Kidney capillary endothelial cell (primary cell): ENCODE measurements around the gene TBC1D2B.
"Not testable (repeated sequence)": the region's sequence is repeated elsewhere in the genome, so short reads cannot be mapped to it uniquely, and the experiment has no call there.

Experiments used
- DNase-seq: peaks from one replicate; pipeline ENCODE4 v3.0.0-alpha.2; 2018; ENCODE audit warnings: low spot score

TBC1D2B gene

DNA sequence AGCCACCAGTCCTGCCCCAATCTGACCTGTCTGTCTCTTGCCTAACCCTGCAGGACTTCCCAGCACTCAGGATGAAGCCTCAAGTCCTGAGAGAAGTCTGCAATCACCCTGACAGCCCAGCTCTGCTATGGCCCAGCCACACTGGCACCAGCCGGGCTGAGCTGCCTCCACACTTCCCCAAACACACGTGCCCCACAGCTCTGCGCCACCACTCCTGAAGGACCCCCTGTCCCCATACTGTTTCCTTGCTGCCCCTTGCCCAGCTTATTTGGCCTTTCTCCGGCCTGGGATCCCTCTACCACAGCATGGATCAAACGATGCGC is 76.6 kb downstream of the TBC1D2B start:
- no peak for DNase-seq

DNA sequence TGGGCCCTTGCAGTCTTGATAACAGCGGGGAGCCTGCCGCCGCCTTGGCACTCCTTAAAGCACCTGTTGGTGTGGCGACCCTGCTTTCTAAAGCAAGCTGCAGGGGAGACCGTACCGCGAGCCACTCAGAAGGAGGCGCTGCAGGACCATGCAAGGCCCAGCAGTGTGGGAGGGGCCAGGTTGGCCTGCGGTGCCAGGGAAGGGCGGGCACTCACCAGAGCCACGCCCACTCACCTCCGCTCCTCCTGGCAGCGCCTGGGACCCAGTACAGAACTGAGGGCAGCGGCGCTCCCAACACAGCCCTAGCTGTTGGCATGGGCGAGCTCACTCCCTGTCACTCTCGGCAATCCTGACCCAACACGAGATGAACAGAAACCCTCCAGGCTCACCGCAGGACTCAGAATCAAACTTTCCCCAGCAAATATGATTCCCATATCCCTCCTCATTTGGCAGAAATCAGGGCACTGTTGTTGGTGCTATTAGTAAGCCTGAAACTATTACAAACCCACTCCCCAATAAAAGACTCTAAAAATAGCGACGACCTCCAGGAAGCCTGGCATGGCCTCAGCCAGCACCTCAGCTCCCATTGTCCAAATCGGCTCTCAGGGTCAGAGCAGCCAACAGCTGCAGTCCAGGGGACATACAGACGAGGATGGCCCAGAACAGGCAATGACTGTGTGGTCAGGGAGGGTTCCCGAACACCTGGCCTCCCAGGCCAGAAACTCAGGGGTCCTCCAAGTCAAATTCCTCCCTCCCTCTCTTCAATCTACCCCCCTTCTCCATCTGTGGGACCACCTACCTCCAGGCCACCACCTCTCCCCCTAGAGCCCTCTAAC is 77.2 kb downstream of the TBC1D2B start:
- DNase-seq: peak; percentile 72

DNA sequence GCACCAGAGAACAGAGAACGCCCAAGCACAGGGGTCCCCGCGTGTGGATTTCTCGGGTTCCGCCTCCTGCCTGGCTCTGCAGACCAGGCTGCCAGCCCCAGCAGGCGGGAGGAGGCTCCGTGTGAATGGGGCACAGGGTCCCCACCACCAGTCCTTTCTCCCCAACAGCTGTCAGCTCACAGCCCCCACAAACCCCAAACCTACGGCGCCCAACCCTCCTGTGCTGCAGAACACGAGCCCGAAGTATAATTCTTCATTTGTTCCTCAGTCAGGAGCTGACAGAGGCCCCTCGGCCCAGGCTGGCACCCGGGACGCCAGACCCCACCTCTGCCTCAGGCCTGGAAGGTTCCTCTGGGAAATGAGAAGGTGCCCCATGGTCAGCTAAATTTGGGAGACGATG is 78.0 kb downstream of the TBC1D2B start:
- DNase-seq: no peak

DNA sequence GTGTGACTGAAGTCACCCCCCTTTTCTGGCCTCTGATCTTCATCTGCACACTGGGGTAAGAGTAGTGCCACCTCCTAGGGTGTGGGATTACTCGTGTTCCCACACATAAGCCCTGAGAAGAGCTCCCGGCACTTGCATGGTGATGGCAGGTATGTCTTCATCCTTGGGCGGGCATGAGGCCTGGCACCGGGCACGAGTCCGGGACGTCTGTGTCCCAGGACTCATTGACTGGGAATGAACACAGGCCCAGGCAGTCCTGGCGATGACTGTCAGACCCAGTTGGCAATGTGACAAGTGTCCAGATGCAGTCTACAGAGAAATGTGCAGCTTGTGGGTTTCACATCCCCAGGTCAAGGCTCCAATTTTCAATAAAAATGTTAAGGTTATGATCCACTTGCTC is 78.9 kb downstream of the TBC1D2B start:
- no peak for DNase-seq

DNA sequence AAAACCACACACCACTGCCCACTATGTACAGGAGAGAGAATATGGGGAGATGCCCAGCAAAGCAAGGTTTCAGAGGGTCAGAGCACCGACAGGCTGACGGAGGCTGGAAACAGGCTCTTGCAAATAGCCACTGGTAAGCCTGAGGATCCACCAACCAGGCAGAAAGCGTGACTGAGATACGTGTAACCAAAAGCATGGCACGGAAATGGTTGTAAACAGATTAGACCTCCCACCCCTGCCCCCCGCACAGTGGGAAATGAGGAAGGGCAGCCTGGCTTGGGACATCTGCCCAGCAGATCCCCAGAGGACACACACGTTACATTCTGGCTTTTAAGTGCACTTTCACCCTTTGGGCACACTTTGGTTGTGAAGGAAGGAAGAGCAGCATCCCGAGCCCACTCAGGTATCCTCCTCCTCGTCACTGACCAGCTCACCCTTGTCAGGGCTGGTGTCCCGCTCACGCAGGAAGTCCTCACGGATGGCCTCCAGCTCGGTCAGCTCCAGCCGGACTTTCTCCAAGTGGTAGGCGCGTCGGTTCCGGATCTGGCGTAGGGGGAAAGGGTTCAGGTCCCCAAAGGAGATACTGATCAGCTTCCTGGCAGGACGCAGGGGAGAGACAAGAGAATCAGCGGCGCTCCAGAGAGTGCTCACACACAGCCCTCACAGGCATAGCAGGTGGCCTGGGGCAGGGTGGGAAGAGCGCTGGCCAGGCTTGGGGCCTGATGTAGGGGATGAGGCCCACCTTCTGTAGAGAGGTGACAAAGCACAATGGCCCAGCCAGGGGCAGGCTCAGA is 79.6 kb downstream of the TBC1D2B start:
- DNase-seq: not testable (repeated sequence)

DNA sequence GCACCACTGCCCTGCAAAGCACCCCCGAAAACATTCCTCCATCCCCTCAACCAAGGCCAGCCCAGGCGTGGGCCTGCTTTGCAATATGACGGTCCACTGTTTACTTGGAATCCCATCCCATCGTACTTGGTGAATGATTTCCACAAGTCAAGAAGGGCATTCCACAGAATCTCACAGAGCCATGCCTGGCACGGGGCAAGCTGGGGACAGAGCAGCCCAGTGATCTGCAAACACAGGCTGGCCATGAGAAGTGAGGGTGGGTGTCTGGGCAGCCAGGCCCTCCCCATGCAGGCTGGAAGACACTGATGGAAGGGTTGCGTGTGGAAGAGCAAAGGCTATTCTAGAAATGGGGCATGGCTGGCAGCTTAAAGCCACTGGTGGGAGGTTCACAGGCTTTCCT is 80.3 kb downstream of the TBC1D2B start:
- DNase-seq: not testable (repeated sequence)

DNA sequence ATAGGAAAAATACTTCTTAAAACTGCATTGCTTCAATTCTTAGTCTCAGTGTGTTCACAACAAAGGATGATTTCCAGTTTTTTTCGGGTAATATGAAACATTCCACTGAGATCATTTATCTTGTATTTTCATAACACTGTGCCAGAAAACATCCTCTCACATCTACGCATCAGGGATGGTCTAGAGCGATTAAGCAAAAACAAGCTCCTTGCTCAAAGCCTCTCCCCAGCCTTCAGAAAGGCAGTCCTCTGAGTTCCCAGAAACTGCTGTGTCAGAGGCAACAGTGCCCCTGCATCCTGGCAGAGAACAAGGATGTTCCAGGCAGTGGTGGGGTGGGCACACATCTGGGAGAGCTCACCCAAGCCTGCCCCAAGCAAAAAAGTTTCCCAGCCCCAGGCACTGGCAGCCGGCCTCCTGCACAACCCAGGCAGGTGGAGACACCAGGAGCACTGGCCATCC is 80.8 kb downstream of the TBC1D2B start:
- not testable (repeated sequence) for DNase-seq

DNA sequence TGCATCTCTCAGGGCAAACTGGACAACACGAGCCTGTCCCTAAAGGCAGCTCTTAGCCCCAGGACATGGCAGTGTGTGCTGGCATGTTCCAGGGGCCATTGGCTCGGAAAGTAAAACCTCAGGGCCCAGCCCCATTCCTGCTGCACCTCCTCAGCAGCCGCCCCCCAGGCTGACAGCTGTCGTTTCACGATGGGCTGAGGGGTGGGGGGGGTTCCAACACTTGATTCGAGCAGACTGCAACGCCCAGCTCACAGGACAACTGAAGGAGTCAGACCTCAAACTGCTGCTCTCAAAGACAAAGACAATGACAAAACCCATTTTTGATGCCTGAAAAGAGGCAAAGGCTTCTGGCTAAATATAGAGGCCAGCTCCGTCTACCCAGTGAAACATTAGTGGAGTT is 81.3 kb downstream of the TBC1D2B start:
- DNase-seq: not testable (repeated sequence)

DNA sequence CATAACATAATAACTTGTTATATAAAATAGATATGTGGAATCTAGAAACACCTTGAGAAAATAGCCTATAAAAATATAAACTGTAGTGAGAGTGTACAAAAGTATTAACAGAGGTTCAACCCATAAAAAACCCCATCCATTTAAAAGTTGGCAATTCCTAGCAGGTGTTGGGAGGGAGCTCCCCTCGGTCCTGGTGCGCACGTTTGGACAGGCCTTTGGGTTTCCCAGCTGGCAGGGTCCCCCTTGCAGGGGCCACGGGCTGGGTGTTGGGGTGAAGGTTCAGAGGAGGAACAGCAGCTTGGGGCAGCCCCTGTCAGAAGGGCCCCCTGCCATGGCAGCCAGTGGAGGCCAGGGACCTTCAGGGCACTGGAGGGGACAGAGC is 82.0 kb downstream of the TBC1D2B start:
- not testable (repeated sequence) for DNase-seq

DNA sequence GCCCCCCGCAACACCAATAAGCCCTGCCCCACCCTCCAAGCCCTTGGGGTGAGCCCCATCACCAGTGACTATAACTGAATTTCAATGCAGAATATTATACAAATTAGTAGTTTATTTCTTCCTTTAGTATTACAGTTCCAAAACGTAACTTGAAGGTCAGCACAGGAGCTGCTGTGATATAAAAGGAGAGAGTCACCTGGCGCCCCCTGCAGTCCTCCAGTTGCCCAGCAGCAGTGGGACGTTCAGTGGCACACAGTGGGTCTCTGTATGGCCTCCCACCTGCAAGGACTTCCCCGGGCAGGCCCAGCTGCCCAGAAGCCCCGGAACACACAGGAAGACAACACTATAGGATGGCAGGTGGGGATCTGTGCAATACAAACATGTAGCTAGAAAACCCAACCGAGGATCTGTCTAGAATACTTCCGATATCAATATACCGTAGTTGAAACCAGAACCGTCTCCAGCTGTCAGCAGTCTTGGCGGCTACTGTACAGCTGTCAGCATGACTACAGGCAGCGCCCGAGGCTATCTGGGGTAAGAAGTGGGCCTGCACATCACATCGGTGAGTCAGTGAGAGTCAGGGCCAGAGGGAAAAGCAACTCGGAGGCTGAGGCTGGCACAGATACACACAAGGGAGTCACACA is 82.5 kb downstream of the TBC1D2B start:
- DNase-seq: peak; percentile 40

DNA sequence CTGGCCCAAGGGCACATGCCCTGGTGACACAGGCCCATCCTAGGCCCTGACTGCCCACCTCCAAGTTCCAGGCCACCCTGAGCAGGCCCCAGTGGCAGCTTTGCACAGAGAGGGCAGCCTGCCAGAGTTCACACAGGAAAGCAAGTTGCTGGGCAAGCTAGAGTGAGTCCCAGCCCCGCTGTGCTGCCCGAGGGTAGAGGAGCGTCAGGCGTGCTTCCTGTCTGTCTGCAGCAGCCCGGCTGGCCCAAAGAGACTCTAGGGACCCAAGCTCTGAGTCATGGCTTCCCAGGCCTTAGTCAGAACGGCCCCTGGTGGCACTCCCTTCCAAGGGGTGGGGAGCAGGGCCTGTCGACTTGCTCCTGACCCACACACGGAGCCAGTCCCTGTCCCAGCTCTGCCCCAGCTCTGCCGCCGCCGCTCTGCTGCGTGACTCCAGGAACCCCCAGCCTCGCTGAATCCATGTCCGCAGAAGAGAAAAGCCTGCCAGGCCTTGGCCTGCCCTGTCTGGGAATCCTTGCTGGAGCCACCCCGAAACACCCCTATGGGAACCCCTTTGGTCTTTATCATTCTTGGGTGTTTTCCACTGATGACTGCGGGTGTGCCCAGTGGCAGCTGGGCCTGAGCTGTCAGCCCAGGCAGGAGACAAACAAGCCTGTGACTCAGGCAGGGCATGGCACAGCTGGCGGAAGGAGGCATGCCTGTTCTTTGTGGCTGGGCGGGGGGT is 83.4 kb downstream of the TBC1D2B start:
- peak; percentile 98 for DNase-seq

DNA sequence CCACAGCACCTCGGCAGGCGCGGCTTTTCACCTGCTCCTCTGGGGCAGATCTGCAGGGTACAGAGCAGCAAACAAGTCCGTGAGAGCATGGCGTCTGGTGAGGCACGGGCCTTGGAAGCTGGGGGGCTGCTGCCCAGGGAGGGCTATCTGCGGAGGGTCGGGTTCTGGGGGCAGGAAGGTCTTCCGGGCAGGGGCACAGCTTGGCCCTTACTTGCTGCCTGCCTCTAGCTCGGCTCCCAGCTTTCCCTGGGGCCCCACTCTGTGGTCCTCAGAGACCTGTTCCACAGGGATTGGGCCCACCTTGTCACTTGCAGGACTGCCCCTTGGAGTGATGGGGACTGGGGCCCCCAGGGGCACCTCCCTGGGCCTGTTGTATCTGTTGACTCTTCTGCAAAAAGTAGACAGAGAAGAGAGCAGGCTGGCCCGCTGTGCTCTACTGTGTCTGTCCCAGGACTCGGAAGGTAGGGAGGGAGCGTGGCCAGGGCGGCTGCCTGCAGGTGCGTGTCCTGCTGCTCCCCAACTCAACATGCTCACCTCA is 84.1 kb downstream of the TBC1D2B start:
- DNase-seq: no peak

DNA sequence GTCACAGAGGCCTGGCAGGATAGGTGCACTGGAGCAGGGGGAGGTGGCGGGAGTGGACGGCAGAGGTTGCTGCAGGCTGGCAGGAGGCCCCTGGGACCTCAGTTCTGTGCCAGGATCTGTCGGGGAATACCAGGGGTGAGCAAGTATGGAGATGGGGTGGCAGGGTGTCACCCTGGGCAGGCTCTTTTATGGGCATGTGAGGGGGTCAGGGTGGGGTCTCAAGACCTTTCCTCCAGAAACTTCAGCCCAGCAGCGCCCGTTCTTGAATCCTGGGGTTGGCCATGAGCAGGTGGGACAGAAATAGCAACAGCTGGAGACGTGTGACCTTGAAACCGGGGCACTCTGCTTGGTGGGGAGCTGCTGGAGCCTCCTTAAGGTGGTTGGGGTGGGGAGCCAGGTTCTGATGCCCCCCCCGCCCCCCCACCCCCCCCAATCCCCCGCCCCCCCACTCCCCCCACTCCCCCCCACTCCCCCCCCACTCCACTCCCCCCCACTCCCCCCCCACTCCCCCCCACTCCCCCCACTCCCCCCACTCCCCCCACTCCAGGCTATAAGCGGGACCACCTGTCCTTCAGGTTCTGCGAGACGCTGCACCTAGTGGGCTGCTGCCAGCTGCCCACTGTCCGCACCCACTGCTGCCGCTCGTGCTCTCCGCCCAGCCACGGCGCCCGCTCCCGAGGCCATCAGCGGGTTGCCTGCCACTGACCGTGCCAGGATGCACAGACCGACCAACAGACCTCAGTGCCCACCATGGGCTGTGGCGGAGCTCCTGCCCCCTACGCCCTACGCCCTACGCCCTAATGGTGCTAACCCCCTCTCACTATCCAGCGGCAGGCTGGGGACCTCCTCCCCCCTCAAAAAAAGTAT is 84.9 kb downstream of the TBC1D2B start:
- no peak for DNase-seq

DNA sequence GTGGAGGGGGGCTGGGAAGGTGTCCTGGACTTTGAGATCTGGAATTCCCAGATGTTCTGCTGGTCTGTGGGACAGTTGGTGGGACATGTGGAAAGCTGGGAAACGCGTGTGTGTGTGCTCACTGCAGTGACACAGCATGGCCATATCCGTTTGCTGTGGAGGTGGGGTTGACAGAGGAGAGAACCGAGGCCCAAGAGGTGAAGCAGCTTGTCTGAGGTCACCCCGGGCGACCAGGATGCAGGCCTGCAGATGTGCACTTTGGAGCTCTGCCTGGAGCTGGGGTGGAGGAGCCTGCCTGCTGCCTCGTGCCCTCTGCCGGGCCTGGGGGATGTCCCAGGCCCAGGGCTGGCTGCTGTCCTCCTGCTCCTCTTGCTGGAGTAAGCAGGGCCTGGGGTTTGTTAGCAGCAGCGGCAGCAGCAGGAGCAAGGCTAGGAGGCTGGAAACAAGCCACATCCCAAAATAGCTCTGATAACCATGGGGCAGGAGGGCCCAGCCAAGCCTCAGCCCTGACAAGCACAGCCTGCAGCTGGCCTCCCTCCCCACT is 85.8 kb downstream of the TBC1D2B start:
- peak; percentile 63 for DNase-seq

DNA sequence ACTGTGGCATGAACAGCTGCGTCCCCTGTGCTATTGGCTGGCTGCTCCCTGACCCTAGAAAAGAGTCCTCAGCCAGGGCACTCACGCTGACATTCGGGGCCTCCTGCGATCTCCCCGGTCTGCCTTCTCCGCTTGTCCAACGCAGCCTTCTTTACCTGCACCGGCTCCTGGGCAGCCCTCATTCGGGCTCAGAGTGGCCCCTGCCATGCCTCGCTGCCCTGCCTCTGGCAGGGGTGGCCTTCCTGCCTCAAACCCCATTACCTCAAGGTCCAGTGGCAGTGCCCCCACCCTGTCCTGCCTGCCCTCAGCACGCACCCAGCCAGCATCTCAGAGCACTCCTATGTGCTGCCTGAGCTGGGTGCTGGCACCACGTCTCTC is 86.5 kb downstream of the TBC1D2B start:
- DNase-seq: no peak

DNA sequence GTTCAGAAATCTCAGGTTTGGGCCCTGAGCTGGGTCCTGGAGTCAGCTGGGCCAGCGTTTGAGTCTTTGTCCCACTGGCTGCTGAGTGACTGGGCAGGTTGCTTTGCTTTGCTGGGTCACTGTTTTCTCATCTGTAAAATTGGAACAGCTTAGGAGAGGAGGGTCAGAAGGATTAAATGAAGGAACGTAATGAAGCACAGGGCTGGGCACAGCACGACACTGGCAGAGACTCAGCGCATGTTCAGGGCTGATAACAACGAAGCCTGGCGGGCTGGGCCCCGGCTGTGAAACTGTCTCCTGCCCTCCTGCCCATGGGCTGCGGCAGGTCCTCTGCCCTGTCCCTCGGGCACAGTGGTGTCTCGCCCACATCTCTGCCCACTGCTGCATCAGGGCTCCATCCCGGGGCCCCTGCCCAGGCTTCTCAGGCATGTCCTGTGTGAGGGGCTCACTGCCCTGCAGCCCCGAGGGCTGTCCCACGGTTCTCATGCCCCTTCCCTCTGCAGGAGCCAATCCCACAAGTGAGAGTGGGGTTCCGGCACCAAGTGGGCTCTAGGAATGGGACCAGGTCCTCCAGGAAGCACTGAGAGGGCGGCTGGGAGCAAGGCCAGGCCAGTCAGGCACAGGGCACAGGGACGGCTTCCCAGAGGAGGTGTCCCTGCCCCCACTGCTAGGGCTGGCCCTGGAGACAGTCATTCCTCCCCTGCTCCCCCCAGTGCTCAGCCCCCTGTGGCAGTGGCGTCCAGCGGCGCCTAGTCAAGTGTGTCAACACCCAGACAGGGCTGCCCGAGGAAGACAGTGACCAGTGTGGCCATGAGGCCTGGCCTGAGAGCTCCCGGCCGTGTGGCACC is 88.0 kb downstream of the TBC1D2B start:
- no peak for DNase-seq

DNA sequence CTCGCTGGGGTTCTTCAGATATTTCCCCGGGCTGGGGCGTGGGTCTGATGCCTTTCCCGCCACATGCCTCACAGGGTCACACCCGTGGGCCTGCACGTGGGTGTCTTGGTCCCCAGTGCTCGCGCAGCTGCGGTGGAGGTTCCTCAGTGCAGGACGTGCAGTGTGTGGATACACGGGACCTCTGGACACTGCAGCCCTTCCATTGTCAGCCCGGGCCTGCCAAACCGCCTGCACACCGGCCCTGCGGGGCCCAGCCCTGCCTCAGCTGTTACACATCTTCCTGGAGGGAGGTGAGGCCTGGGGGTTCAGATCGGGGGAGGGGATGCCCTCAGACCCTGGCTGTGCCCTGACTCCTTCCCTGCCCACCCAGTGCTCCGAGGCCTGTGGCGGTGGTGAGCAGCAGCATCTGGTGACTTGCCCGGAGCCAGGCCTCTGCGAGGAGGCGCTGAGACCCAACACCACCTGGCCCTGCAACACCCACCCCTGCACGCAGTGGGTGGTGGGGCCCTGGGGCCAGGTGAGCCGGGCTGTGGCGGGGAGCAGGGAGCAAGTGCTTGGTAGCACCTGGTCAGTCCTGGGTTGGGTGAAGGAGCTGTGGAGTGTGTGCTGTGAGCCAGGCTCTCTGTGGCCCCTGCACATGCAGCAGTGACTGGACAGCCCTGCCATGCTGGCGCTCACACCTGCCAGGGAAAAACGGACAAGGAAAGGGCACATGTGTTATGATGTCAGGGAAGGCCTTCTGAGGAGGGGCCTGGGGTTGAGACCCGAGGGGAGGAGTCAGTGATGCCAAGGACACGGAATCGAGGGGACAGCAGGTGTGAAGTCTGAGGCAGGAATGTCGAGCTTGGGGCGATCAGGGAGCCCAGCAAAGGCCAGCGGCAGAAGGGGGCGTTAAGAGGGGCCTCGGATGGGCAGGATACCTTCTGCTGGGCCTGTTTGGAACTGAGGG is 88.9 kb downstream of the TBC1D2B start:
- DNase-seq: no peak

DNA sequence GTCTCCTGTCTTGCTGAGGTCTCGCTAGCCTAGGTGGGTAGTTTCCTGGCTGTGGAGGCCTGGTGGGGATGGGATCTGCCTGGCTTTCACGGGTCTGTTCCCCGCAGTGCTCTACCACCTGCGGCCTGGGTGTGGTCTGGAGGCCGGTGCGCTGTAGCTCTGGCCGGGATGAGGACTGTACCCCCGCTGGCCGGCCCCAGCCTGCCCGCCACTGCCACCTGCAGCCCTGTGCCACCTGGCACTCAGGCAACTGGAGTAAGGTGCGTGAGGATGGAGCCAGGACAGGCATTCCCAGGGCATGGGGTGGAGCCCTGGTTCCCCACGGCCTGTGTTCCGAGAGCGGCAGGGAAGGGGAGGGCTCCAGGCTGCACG is 89.8 kb downstream of the TBC1D2B start:
- DNase-seq: not testable (repeated sequence)
